HG02840 (cell line): ENCODE results near the gene PRICKLE3.
"Not testable (repeated sequence)": the region's sequence is repeated elsewhere in the genome, so short reads cannot be mapped to it uniquely, and the experiment has no call there.

Experiments used
- ATAC-seq: cut with Tn5 transposase; IDR thresholded peaks from one replicate; pipeline ENCODE4 v1.9.1; 2021; ENCODE audit warnings: mild to moderate bottlenecking, moderate library complexity, moderate number of reproducible peaks; ENCODE audit not compliant: unreplicated experiment, low FRiP score

The PRICKLE3 gene

DNA sequence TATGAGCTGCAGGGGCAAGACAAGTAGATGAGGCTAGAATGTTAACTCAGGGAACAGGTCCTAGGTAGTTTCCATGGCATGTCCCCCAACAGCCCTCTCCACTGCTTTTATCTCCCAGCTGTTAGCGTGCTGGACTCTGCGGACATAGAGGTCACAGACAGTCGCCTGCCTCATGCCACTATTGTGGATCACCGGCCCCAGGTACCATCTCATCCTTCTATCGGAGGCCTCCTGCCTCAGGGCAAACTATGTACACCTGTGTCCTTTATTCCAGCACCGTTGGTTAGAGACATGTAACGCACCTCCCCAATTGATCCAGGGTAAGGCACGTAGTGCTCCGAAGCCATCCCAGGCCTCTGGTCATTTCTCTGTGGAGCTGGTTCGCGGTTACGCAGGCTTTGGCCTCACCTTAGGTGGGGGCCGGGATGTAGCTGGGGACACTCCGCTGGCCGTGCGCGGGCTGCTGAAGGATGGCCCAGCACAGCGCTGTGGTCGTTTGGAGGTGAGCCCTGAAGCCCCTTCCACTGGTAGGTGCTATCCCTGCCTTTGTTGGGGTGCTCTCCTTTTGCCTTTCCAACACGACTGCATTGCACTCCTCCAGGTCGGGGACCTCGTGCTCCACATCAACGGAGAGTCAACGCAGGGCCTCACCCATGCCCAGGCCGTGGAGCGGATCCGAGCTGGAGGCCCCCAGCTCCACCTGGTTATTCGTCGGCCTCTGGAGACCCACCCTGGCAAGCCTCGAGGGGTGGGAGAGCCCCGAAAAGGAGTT is 21.4 kb downstream of the PRICKLE3 start:
- no peak for ATAC-seq

DNA sequence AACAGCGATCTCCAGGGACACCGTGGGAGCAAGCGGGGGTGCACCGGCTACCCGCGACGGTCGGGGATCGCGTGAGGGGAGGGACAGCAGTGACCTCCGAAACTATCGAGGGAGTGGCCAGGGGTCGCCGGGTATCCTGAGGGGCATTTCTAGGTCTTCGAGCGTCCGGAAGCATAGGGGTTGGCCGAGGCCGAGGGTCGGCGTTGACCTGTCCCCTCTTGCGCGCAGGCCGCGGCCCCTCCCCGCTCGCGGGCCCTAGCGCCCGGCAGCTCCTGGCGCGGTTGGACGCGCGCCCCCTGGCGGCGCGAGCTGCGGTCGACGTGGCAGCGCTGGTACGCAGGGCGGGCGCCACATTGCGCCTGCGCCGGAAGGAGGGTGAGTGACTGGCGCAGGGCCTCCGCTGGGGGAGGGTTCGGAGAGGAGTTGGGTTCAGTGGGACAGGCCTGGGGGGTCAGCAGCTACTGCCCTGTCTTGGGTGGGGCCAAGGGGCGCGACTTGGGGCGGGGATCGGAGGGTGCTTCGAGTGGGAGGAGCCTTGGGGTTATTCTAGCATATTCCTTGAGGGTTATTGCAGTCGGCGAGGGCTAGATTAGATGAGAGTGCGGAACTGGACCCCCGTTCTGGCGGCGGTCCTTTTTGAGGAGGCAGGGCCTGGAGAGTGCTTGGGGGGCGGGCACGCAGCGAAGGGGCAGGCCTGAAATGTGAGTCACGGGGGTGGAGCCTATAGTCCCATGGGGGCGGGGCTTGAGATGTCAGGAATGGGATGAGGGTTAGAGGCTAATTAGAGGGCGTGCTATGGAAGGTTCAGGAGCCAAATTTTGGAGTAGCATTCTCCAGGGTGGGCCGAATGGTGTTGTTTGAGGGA is 22.4 kb downstream of the PRICKLE3 start:
- ATAC-seq, result peak; percentile 43

DNA sequence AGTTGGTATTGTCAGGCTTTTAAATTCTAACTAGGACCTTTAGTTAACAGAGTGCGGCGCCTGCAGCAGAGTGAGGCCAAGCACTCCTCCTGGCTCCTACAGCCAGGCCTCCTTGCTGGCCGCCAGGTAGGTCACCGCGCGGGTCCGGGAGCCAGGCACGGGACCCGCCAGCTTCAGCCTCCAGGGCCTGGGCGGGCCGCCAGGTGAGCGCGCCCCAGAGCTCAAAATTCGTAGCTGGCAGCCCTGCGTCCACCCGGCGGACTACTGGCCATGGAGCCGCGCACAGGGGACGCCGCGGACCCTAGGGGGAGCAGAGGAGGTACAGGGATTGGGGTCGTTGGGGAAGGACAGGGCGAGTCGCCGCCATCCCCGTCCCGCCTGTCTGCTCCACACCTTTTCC is 23.6 kb downstream of the PRICKLE3 start, which contains the start of gene MAGIX:
Gene MAGIX (plus strand): TSS at position 139 of the 400 bp plus-strand sequence. CDS start 132 bp downstream, at position 271.
- no peak for ATAC-seq

DNA sequence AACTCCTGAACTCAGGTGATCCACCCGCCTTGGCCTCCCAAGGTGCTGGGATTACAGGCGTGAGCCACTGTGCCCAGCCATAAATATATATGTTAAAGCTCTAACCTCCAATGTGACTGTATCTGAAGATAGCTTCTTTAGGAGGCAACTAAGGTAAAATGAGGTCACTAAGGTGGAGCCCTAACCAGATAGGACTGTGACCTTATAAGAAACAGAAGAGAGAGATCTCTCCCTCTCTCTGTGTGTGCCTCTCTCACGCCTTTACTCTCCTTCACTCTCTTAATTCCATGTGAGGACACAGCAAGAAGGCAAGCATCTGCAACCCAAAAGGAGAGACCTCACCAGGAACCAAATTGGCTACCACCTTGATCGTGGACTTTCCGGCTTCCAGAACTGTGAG is 24.5 kb downstream of the PRICKLE3 start:
- no peak for ATAC-seq

DNA sequence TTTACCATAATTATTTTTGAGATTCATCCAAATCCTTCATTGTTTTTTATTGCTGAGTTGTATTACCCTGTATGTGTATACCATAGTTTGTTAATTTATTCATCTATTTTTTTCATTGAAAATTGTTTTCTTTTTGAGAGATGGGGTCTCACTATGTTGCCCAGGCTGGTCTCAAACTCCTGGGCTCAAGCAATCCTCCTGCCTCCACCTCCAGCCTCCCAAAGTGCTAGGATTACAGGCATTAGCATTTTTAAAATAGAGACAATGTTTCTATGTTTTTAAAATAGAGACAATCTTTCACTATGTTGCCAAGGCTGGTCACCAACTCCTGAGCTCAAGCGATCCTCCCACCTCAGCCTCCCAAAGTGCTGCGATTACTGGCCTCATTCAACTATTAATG is 25.3 kb downstream of the PRICKLE3 start:
- no peak for ATAC-seq

DNA sequence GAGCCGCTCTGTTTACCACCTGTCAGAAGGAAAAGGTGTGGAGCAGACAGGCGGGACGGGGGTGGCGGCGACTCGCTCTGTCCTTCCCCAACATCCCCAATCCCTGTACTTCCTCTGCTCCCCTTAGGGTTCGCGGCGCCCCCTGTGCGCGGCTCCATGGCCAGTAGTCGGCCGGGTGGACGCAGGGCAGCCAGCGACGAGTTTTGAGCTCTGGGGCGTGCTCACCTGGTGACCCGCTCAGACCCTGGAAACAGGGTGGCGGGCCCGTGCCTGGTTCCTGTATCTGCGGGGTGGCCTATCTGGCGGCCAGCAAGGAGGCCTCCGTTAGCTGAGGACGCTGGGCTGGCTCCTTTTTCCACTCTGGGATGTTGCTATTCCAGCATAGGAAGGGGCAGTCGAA is 29.0 kb downstream of the PRICKLE3 start:
- ATAC-seq, result no peak

DNA sequence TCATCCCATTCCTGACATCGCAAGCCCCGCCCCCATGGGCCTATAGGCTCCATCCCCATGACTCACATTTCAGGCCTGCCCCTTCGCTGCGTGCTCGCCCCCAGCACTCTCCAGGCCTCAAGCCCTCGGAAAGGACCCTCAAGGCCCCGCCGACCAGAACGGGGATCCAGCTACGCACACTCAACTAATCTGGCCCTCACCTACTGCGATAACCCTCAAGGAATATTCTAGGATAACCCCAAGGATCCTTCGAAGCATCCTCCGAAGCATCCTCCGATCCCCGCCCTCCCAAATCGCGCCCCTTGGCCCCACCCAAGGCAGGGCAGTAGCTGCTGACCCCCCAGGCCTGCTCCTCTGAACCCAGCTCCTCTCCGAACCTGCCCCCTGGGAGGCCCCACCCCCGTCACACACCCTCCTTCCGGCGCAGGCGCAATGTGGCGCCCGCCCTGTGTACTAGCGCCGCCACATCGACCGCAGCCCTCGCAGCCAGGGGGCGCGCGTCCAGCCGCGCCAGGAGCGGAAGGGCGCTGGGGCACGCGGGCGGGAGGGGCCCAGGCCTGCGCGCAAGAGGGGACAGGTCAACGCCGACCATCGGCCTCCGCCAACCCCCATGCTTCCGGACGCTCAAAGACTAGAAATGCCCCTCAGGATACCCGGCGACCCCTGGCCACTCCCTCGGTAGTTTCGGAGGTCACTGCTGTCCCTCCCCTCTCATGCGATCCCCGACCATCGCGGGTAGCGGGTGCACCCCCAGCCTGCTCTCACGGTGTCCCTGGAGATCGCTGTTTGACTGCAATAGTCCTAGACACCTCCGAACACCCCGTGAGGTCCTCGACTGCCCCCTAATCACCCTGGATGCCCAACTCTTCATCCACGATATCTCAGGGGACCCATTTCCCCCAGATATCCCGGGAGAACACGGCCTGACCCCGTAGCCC is 30.0 kb downstream of the PRICKLE3 start:
- no peak for ATAC-seq

DNA sequence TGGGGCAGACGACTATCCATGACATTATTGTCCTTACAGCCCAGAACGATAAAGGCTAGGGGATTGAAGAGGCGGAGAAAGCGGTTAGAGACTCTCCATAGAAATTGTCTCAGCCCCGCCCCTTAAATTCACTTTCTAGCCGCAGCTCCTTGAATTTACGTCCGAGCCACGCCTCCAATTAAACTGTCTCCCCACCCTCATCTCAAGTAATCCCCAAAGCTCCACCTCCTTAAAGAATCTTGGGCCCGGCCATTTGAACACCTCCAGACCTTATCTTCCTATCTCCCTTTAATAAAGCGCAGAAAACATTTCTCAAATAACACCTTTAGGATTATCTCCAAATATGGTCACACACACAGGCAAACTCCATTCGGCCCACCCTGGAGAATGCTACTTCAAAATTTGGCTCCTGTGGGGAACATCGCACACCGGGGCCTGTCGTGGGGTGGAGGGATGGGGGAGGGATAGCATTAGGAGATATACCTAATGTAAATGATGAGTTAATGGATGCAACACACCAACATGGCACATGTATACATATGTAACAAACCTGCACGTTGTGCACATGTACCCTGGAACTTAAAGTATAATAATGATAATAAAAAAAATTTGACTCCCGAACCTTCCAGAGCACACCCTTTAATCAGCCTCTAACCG is 30.8 kb downstream of the PRICKLE3 start:
- no peak for ATAC-seq

DNA sequence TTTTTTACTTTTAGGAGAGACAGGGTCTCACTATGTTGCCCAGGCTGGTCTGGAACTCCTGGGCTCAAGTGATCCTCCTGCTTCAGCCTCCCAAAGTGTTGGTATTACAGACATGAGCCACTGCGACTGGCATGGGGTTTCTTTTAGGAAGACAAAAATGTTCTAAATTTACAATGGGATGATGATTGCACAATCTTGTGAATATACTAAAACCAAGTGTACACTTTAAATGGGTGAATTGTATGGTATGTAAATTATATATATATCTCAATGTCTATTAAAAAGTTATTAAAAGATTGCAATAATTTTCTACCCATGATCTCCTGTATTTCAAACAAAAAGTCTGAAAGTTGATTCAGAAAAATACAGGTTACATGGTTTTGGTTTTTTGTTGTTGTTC is 32.7 kb downstream of the PRICKLE3 start:
- ATAC-seq, result no peak

DNA sequence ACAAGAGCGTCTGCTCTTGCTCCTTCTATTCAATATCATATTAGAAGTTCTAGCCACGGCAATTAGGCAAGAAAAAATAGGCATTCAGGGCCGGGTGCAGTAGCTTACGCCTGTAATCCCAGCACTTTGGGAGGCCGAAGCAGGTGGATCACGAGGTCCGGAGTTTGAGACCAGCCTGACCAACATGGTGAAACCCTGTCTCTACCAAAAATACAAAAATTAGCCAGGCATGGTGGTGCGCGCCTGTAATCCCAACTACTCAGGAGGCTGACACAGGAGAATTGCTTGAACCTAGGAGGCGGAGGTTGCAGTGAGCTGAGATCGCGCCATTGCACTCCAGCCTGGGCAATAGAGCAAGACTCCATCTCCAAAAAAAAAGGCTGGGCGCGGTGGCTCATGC is 36.9 kb downstream of the PRICKLE3 start:
- ATAC-seq, result not testable (repeated sequence)

DNA sequence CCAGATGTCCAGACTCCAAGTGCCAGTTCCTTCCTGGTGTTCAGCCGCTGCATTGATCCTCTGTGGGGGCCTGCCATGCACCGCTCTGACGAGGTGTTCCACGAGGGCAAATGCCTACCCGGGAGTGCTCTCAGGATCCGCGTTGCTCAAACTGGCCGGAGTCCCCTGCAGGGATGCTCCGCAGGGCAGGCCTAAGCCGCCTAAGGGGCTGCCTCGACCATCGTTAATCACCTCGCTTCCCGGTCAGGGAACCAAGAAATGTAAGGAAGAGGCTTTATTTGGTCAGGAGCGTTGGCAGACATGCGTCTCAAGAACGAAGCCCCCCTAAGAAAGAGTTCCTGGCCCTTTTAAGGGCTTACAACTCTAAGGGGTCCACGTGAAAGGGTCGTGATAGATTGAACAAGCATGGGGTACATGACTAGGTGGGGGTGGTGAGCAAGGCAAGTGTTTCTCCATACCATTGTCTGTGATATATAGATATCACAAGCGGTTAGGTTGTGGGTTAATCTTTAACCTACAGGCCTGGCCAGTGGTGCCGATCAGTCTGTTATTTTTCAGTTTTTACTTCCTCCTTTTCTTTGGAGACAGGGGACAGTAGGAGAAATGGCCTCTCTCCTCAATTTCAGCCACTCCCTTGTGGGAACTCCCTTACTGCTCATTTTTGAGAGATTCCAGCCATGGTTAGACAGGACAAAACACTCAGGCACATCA is 37.6 kb downstream of the PRICKLE3 start:
- not testable (repeated sequence) for ATAC-seq

DNA sequence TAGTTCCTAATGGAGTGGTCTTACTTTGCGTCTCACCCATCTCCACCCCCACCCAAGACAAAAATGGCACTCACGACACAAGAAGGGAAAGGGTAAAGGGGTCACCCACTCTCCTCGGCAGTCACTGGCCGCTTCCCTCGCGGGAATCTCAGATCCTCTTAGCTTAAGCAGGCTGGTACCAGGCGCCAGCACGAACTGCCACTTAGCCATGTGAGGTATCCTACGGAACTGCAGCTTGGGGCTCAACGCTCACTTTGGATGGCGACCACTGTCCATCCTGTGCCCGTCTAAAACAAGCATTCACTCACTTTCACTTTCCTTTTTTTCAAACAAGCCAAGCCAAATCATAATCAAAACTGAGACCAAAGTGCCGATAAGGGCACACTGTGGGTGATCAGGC is 38.2 kb downstream of the PRICKLE3 start:
- no peak for ATAC-seq

DNA sequence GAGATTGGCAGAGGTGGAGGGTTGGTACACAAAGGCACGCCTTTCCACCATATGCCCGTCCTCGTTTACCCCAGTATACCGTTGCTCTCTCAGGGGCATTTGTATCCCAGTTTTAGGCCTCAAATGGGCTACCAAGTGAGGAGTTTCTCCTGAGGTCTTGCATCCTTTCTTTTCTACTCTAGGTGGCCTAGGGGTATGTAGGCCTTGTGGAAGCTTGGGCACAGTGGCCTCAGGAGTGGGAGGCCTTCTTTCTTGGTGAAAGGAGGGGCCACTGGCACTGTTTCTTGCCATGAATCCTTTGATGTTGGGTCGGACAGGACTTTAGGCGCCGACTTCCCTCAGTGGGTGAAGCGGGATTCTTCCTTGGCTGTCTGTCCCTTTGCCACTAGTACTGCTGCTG is 38.9 kb downstream of the PRICKLE3 start:
- no peak for ATAC-seq

DNA sequence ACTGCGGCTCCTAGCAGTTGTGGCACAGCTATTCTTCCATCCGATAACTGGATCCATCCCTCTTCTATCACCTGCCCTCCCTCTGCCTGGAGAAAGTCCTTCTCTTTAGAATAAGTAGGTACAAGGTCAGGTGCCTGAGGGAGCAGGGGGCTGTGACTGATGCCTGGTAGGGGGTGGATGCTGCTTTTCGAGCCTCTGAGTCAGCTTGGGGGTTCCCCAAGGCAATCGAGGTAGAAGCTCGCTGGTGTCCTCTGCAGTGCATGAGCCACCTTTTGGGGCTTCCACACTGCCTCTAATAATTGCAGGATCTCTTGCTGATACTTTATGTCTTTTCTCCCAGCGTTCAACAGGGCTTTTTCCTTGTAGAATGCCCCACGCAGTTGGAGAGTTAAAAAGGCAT is 43.0 kb downstream of the PRICKLE3 start:
- ATAC-seq, result not testable (repeated sequence)

DNA sequence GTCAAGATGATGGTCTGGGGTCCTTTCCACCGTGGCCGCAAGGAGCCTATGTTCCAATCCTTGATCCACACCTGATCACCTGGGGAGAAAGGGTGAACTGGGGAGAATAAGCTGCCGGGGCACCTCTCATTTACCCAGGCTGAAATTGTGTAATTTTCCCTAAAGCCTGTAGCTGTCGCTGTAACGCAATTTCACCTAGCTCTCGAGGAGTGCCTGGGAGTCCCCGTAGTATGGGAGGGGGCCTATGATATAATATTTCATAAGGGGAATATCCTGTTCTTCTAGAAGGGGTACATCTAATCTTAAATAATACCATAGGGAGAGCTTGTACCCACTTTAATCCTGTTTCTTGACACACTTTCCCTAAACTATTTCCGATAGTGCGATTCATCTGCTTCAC is 43.9 kb downstream of the PRICKLE3 start:
- ATAC-seq, result not testable (repeated sequence)

DNA sequence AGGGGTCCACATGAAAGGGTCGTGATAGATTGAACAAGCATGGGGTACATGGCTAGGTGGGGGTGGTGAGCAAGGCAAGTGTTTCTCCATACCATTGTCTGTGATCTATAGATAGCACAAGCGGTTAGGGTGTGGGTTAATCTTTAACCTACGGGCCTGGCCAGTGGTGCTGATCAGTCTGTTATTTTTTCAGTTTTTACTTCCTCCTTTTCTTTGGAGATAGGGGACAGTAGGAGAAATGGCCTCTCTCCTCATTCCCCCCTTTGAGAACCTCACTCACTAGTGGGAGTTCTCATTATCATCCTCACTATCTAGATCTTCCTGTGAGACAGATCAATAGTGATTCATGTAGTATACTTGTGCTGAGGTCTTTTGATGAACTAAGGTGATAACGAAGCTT is 46.5 kb downstream of the PRICKLE3 start:
- no peak for ATAC-seq

DNA sequence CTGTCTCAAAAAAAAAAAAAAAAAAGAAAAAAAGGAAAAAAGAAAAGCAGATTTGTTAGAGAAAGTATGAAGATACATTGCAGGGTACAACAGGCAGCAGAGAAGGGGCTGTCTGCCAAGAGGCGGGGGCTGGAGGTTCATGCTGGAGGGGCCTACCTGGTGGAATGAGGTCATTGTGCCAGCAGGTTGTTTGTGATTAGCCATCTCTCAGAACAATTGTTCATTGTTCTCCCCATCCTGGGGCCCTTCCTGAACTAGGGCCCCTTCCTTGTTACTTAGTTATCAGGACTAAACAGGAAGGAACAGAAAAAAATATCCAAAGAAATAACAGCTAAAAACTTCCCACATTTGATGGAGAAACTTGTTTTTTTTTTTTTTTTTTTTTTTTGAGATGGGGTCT is 48.7 kb downstream of the PRICKLE3 start:
- ATAC-seq, result no peak

DNA sequence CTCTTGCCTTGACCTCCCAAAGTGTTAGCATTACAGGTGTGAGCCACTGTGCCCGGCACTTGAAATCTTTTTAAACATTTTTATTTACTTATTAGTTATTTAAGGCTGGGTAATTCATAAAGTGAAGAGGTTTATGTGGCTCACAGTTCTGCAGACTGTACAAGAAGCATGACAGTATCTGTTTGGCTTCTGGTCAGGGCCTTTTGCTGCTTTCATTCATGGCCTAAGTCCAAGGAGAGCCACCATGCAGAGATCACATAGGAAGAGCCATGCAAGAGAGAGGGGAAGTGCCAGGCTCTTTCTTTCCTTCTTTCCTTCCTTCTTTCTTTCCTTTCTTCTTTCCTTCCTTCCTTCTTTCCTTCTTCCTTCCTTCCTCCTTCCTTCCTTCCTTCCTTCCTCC is 52.4 kb downstream of the PRICKLE3 start:
- ATAC-seq, result no peak

DNA sequence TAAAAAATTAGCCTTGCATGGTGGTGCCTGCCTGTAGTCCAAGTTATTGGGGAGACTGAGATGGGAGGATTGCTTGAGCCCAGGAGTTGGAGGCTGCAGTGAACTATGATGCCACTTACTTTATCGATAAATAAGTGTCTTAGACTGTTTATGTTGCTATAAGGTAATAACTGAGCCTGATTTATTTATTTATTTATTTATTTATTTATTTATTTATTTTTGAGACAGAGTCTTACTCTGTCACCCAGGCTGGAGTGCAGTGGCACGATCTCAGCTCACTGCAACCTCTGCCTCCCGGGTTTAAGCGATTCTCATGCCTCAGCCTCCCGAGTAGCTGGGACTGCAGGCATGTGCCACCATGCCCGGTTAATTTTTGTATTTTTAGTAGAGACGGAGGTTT is 53.9 kb downstream of the PRICKLE3 start:
- ATAC-seq, result not testable (repeated sequence)
